Naive B cell (primary cell): ENCODE results near the gene CACNG1. TPM values are rescaled to one million over a fixed set of nuclear protein-coding genes. Genes with fewer than 3 reads are reported as not detected.

Source experiments
- ATAC-seq, 2 donors: fragments of 150-1000 bp; cut with Tn5 transposase; 2 replicates each; pipeline ENCODE4 v1.10.0; 2021; ENCODE audit warnings: low read depth in 2 of 2, mild to moderate bottlenecking in 2 of 2, moderate library complexity in 2 of 2
- DNase-seq: peaks from one replicate; pipeline ENCODE4 v3.0.0; 2022
- H3K27ac Mint-ChIP-seq, 6 donors: one replicate each; pipeline ENCODE4 v1.8.0; 2020 to 2022; ENCODE audit warnings: mild to moderate bottlenecking in 6 of 6, mixed read lengths in 6 of 6, moderate library complexity in 5 of 6, inconsistent platforms in 2 of 6
- H3K27me3 Mint-ChIP-seq, 3 donors: one replicate each; pipeline ENCODE4 v1.8.0; 2021 to 2022; ENCODE audit warnings: mixed read lengths in 3 of 3, mild to moderate bottlenecking in 1 of 3
- H3K36me3 Mint-ChIP-seq, 2 donors: one replicate each; pipeline ENCODE4 v1.8.0; 2020 to 2022; ENCODE audit warnings: mixed read lengths in 2 of 2, inconsistent platforms in 1 of 2, mild to moderate bottlenecking in 1 of 2
- H3K4me1 Mint-ChIP-seq, 3 donors: one replicate each; pipeline ENCODE4 v1.8.0; 2020 to 2022; ENCODE audit warnings: mixed read lengths in 3 of 3, inconsistent platforms in 1 of 3, mild to moderate bottlenecking in 1 of 3, moderate library complexity in 1 of 3
- H3K4me3 Mint-ChIP-seq, 8 donors: one replicate each; pipeline ENCODE4 v1.8.0; 2020 to 2022; ENCODE audit warnings: mild to moderate bottlenecking in 8 of 8, mixed read lengths in 8 of 8, moderate library complexity in 8 of 8, inconsistent platforms in 2 of 8
- H3K9me3 Mint-ChIP-seq, 7 donors: one replicate each; pipeline ENCODE4 v1.8.0; 2020 to 2022; ENCODE audit warnings: mixed read lengths in 7 of 7, mild to moderate bottlenecking in 5 of 7, inconsistent platforms in 2 of 7, moderate library complexity in 1 of 7
- polyA plus RNA-seq, 6 donors: library from polyadenylated mRNA; unstranded; fragments of 300-500 nt; fragmentation: Illumina TruSeq; gene quantifications; one replicate each; pipeline ENCODE4 v1.2.3, GENCODE V29; 2021; ENCODE audit warnings: low read depth in 6 of 6

CACNG1 gene, protein sequence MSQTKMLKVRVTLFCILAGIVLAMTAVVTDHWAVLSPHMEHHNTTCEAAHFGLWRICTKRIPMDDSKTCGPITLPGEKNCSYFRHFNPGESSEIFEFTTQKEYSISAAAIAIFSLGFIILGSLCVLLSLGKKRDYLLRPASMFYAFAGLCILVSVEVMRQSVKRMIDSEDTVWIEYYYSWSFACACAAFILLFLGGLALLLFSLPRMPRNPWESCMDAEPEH
- not detected for polyA plus RNA-seq

DNA sequence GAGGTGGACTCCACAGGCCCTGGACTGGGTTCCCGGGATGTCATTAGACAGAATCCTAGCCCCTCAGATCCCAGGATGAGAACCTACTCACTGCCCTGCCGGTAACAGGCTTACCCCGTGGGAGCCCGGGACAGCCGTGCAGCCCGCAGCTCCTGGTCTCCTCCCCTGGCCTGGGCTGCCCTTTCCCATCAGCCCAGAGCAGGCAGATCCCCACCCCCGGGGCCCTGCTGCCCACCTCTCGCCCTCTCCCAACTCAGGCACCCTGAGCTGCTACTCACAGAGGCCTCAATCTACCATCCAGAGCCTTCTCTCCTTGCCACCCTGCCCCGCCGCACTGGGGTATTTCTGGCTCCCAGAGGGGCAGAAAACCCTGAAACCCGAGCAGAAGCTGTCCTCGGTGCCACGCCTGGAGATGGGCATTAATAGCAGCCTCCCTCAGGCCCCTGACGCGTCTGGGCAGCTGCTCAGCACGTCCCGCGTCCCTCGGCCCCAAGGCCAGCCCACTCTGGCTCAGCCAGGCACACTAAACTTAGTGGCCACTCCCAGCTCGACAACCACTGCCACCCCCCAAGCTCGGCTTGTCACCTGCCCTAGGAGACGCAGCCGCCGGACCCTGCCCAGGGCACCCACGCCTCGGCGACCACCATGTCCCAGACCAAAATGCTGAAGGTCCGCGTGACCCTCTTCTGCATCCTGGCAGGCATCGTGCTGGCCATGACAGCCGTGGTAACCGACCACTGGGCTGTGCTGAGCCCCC, at the start of gene CACNG1:
TSS of gene CACNG1 (plus strand) at position 539 of the 757 bp plus-strand sequence. CDS start at position 646, 107 bp downstream.
- Mint-ChIP-seq H3K36me3 (peaks cover 4 to 26% of the 10 kb centered on the region in 2 donors), H3K4me1 (no peaks in the 10 kb centered on the region), H3K4me3 (no peak within 1 kb of the TSS), H3K9me3 (peaks cover 5 to 26% (median 18%) of the 10 kb centered on the region in 7 donors), H3K27ac (peak within 1 kb of the TSS in 1 of 6 donors; percentile 81), H3K27me3 (peaks cover 0 to 8% (median 0%) of the 10 kb centered on the region in 3 donors)
- ATAC-seq (no peak), DNase-seq (no peak)

DNA sequence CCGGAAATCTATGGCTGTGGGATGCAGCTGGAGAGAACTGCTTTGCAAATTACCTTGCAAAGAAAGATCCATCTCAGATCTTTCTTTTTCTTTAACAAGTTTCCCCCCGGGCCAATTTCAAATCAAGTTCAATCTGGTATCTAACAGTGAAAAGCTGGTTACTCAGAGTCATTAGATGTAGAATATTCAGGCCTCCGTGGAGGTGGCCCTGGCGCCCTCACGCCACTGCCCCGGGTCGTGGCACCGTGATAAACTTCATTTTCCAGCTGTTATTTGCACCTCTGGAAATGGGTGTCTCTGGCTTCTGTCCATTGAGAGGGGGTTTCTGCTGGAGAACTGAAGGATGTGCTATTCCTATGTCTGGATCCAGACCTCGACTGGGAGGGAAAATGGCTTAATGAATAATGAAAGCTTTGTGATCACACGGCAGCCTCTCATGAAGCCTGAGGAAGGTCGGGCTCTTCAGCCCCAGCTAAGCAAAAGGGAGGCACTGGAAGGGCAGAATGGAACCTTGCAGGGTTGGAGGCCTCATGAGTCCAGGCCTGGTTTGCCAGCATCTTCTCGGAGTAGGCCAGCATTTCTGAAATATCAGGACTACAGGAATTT, 49.3 kb upstream of the CACNG1 start:
- DNase-seq (no peak), ATAC-seq (no peak)
- Mint-ChIP-seq H3K27me3 (peaks cover 4 to 37% (median 36%) of the 10 kb centered on the region in 3 donors), H3K4me3 (no peak overlapping the region), H3K36me3 (no peaks in the 10 kb centered on the region), H3K9me3 (peaks cover 0 to 11% (median 3%) of the 10 kb centered on the region in 7 donors), H3K27ac (no peak overlapping the region), H3K4me1 (peaks cover 0 to 4% (median 0%) of the 10 kb centered on the region in 3 donors)

DNA sequence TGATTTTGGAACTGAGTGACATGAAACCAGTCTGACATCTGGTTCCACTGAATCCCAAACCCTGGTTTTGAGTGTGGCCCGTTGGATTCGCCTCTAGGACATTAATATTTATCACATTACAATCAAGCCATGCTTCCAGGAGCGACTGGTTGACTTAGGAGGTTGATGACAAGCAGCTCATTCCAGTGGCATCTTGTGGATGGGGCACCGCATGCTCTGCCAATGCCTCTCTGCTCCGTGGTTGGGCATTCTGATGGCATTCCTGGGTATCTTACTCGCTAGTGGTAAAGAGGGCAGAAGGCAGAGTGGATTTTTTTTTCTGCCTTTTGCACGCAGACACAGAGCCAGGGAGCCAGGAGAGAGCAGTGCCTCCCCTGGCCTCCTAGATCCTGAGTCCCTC, 48.4 kb upstream of the CACNG1 start:
- Mint-ChIP-seq H3K27me3 (peaks cover 0 to 37% (median 34%) of the 10 kb centered on the region in 3 donors), H3K36me3 (no peaks in the 10 kb centered on the region), H3K9me3 (peaks cover 0 to 11% (median 4%) of the 10 kb centered on the region in 7 donors), H3K4me1 (peaks cover 0 to 4% (median 0%) of the 10 kb centered on the region in 3 donors), H3K27ac (no peak overlapping the region), H3K4me3 (no peak overlapping the region)
- ATAC-seq (no peak), DNase-seq (no peak)

DNA sequence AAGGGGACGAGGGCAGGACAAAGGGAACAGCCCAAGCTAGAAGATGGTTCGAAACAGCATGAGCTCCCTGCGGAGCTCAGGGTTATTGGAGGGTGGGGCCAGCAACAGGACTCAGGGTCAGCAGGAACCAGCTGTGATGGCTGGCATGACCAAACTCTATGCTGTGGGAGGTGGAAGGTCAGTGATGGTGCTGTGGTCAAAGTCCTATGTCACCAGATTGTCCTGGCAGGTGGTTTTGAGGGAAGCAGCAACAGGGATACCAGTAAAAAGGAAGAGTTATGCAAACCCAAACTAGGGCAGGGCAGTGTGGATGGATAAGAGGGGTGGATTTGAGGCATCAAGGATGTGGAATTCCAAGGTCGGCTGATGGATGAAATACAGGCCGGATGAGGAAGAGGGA, 47.4 kb upstream of the CACNG1 start:
- DNase-seq (no peak), ATAC-seq (no peak)
- H3K27ac Mint-ChIP-seq, result no peak overlapping the region

DNA sequence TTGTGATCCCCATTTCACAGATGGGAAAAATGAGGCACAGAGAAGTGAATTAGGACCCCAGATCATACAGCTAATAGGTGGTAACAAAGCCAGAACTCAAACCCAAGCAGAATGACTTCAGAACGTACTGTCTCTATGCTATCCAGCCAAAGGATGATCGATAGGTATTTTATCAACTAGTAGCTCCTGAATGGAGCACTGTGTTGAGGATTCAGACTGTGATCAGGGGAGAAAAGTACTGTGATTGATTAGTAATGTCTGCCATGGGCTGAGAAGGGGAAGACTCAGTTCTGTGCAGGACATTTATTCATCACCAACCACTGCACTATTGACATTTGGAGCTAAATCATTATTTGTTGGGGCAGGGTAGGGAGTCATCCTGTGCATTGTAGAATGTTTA, 41.1 kb upstream of the CACNG1 start:
- Mint-ChIP-seq H3K4me1 (no peaks in the 10 kb centered on the region), H3K27ac (no peak overlapping the region), H3K9me3 (peaks cover 6 to 10% (median 9%) of the 10 kb centered on the region in 7 donors), H3K36me3 (no peaks in the 10 kb centered on the region), H3K4me3 (no peak overlapping the region), H3K27me3 (peaks cover 5 to 16% (median 13%) of the 10 kb centered on the region in 3 donors)
- ATAC-seq (no peak), DNase-seq (no peak)

More for the DNA sequence above, 47.4 kb upstream of the CACNG1 start:
- Mint-ChIP-seq H3K4me3 (no peak overlapping the region), H3K27me3 (peaks cover 2 to 39% (median 34%) of the 10 kb centered on the region in 3 donors), H3K4me1 (peaks cover 0 to 4% (median 0%) of the 10 kb centered on the region in 3 donors), H3K36me3 (no peaks in the 10 kb centered on the region), H3K9me3 (peaks cover 4 to 19% (median 6%) of the 10 kb centered on the region in 7 donors)

DNA sequence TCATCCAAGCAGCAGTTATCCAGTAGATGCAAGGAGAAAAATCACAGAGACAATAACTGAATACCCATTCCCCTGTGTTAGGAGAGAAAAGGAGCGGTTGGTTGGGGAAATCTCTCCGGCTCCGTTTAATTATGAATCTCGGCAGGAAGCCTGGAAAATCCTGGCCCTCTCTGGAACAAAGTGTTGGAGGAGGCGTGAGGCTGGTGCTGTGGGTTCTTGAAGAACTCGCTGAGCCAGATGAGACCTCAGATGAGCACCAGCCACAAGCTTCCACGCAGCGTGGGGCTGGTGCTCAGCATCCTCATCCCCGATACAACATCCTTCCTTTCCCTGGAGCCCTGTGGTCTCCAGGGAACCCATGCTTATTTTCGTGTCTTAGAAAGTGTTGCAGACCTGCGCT, 40.2 kb upstream of the CACNG1 start:
- DNase-seq (no peak), ATAC-seq (no peak)
- Mint-ChIP-seq H3K36me3 (no peaks in the 10 kb centered on the region), H3K4me1 (no peaks in the 10 kb centered on the region), H3K27ac (peak overlapping the region in 1 of 6 donors; percentile 17), H3K27me3 (peaks cover 0 to 16% (median 13%) of the 10 kb centered on the region in 3 donors), H3K9me3 (peaks cover 5 to 13% (median 10%) of the 10 kb centered on the region in 7 donors), H3K4me3 (no peak overlapping the region)

DNA sequence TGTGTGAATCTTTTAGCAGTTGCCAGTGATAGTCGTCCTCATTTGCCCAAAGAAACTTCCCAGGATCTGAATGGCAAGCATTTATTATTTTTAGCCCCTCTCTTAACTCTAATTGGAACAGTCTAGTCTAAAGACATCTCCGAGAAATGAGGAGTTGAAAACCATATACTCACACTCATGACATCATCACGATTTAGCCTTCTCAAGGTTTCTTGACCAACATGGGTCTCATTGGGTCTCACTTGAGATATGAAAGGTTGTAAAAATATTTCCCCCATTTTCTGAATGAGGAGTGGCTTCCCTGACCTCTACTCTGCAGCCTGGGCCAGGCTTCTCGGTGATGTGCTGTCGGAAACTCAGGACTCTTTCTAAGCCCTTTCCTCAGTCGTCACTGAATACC, 37.1 kb upstream of the CACNG1 start:
- H3K4me1 Mint-ChIP-seq, result no peaks in the 10 kb centered on the region
- no peak overlapping the region for H3K4me3 Mint-ChIP-seq
- no peaks in the 10 kb centered on the region for H3K36me3 Mint-ChIP-seq
- H3K9me3 Mint-ChIP-seq, result peaks cover 0 to 15% (median 7%) of the 10 kb centered on the region in 7 donors
- DNase-seq, result no peak
- peaks cover 5 to 18% (median 13%) of the 10 kb centered on the region in 3 donors for H3K27me3 Mint-ChIP-seq
- no peak for ATAC-seq
- H3K27ac Mint-ChIP-seq, result no peak overlapping the region

DNA sequence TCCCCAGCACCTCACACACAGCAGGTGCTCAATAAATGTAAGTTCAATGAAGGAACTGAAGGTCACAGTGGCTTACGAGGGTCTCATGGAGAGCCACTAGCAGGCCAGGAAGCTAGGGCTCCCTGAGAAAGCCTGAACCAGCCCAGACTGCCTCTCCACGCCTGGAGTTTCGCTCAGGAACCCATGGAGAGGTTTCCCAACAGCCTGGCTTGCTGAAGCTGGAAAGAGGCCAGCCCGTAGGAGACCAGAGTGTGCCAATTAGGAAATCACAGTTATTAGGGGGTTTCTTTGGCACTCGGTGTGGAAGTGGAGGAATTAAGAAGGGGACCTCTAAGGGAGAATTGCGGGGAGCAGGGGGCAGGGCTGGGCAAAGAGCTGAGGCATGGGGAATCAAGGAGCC, 36.3 kb upstream of the CACNG1 start:
- Mint-ChIP-seq H3K27ac (no peak overlapping the region), H3K4me1 (no peaks in the 10 kb centered on the region), H3K9me3 (peaks cover 0 to 15% (median 7%) of the 10 kb centered on the region in 7 donors), H3K36me3 (no peaks in the 10 kb centered on the region), H3K27me3 (peaks cover 5 to 13% (median 10%) of the 10 kb centered on the region in 3 donors), H3K4me3 (no peak overlapping the region)
- DNase-seq (no peak), ATAC-seq (no peak)

DNA sequence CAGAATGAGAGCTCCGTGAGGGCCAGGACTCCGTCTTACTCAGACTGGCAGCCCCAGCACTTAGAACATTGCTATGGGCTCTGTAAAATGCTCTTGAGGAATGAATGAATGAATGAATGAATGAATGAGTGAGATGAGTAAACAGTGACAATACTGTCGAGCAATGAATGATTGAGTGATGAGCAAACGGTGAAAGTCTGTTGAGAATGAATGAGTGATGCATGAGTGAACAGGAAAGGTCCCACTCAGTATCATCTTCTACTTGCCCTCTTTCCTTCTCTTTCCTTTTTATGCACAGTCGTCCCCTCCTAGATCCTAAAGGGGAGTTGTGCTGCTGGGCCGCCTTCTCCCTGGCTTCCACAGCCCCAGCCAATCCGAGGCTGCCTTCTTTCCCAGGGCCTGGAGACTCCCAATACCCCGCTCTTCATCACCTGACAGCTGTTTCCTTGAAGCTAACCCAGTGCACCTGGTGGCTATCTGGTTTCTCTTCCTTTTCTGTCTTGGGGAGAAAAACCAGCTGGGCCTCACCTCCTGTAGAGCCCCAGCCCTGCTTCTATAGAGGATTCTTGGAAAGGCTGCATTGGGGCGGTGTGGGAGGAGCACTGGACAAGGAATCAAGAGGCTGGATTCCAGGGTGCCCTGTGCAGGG, 32.7 kb upstream of the CACNG1 start:
- H3K4me1 Mint-ChIP-seq, result no peaks in the 10 kb centered on the region
- no peaks in the 10 kb centered on the region for H3K36me3 Mint-ChIP-seq
- no peak for ATAC-seq
- peaks cover 0 to 15% (median 7%) of the 10 kb centered on the region in 7 donors for H3K9me3 Mint-ChIP-seq
- no peak for DNase-seq
- peaks cover 9 to 12% (median 12%) of the 10 kb centered on the region in 3 donors for H3K27me3 Mint-ChIP-seq
- no peak overlapping the region for H3K4me3 Mint-ChIP-seq
- H3K27ac Mint-ChIP-seq, result peak overlapping the region in 1 of 6 donors; percentile 56

DNA sequence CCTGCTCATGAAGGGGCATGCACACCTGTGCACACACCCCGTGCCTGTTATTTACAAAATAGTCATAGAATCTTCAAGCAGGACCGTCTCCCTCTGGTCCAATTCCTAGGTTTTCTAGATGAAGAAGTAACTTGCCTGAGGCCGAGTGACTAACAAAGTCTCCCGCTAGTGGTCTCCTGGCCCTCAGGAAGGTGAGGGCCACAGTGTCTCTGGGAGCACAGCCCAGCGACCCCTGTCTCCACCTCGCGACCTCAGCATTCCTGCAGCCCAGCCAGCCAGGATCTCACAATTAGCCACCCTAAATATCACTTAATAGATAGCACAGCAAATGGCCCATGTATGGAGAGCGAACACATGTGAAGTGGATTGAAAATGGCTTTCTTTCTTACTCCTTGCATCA, 30.5 kb upstream of the CACNG1 start:
- no peaks in the 10 kb centered on the region for H3K36me3 Mint-ChIP-seq
- no peak for ATAC-seq
- no peak overlapping the region for H3K4me3 Mint-ChIP-seq
- no peak for DNase-seq
- H3K4me1 Mint-ChIP-seq, result no peaks in the 10 kb centered on the region
- peaks cover 0 to 13% (median 4%) of the 10 kb centered on the region in 7 donors for H3K9me3 Mint-ChIP-seq
- H3K27ac Mint-ChIP-seq, result peak overlapping the region in 1 of 6 donors; percentile 16
- peaks cover 9 to 15% (median 11%) of the 10 kb centered on the region in 3 donors for H3K27me3 Mint-ChIP-seq

DNA sequence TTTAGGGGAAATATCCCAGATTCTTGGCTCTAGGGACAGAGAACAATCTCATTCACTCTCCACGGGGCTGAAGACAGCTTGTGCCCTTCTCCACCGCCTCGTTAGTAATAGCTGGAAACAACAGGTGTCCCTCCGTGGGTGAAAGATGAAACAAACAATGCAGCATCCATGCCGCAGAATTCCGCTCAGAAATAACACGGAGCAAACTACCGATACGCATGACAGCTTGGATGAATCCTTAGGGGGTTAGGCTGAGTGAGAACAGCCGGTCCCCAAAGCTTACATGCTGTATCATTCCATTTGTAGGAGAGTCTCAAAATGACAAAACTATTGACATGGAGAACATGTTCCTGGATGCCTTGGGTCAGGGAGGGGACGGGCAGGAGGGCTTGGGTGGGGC, 29.4 kb upstream of the CACNG1 start:
- ATAC-seq (no peak), DNase-seq (no peak)
- Mint-ChIP-seq H3K27me3 (peaks cover 4 to 14% (median 11%) of the 10 kb centered on the region in 3 donors), H3K36me3 (no peaks in the 10 kb centered on the region), H3K9me3 (peaks cover 0 to 7% (median 2%) of the 10 kb centered on the region in 7 donors), H3K4me3 (peak overlapping the region in 1 of 8 donors; percentile 0), H3K27ac (peak overlapping the region in 1 of 6 donors; percentile 66), H3K4me1 (no peaks in the 10 kb centered on the region)

DNA sequence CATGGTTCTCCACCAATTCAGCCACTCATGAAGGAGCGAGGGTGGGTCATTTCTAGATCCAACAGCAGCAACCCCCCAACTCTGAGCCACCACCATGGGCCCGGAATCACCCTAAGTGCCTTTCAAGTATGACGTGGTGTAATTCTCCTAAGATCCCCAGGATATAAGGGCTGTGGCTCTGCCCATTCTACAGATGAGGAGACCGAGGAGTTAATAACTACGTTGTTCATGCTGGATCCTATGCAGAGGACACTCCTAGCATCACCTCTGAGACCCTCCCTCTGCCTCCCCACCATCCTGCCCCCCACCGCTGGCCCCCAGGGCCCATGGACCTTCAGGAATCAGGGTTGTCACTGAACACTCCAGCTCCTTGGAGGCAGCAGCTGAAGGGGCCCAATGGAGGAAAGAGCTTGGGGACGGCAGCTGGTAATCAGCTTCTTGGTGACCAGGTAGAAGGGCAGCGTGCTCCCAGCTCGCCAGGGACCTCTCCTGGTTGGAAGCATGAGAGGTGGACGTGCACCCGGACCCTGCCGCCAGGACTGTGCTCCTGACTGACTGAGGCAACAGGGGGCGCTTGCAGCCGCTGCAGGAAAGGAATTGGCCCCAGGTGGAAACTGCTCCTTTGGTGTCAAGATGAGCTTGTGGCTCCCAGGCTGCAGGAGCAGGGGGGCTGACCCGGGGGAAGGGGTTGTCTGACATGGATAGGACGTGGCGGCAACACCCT, 28.2 kb upstream of the CACNG1 start:
- ATAC-seq (no peak), DNase-seq (no peak)
- H3K9me3 Mint-ChIP-seq, result peaks cover 0 to 5% (median 0%) of the 10 kb centered on the region in 7 donors
- H3K4me3 Mint-ChIP-seq, result no peak overlapping the region
- H3K27me3 Mint-ChIP-seq, result peaks cover 0 to 11% (median 7%) of the 10 kb centered on the region in 3 donors
- no peaks in the 10 kb centered on the region for H3K36me3 Mint-ChIP-seq
- H3K27ac Mint-ChIP-seq, result no peak overlapping the region
- H3K4me1 Mint-ChIP-seq, result no peaks in the 10 kb centered on the region
